IMR-90 (cell line): ENCODE data around the gene SYTL1. TPM values are rescaled to one million over a fixed set of nuclear protein-coding genes. Genes with fewer than 3 reads are reported as not detected.

Experiments
- ATAC-seq: fragments of 200-7000 bp; cut with Tn5 transposase; 2 replicates; pipeline ENCODE4 v1.9.1; 2020; ENCODE audit warnings: low read depth, mild to moderate bottlenecking, moderate library complexity
- BruUV-seq: library from RNA; stranded (reverse); fragments of 400-500 nt; replicated peaks from 2 replicates; lab custom pipeline; 2021; lab: Mats Ljungman, UMichigan
- CTCF ChIA-PET: fragments of 300-600 bp; formaldehyde crosslinking; extraction: SDS; loops from one replicate; lab custom pipeline; 2021; ENCODE audit warnings: antibody characterized with exemption; lab: Yijun Ruan, JAX
- POLR2A ChIA-PET: fragments of 300-600 bp; sonication (Branson Sonifier 250); formaldehyde crosslinking; loops from one replicate; lab custom pipeline; 2022; ENCODE audit warnings: antibody characterized with exemption; ENCODE audit not compliant: unreplicated experiment; lab: Charles Lee
- DNase-seq: peaks from one replicate; pipeline ENCODE4 v3.0.0; 2013
- H2AFZ ChIP-seq: replicated peaks from 2 replicates; pipeline ENCODE3; 2013; ENCODE audit warnings: low read length, mild to moderate bottlenecking; ENCODE audit not compliant: poor library complexity
- H2AK5ac ChIP-seq: 2 replicates; pipeline ENCODE4 v1.6.1; 2013; ENCODE audit warnings: low read depth, low read length, inconsistent platforms
- H2AK9ac ChIP-seq: replicated peaks from 2 replicates; pipeline ENCODE3; 2013; ENCODE audit warnings: mild to moderate bottlenecking, low read depth, low read length, moderate library complexity; ENCODE audit not compliant: poor library complexity
- H2BK120ac ChIP-seq: 2 replicates; pipeline ENCODE4 v1.6.1; 2013; ENCODE audit warnings: low read depth, low read length, inconsistent platforms
- H2BK15ac ChIP-seq: 3 replicates; pipeline ENCODE4 v1.6.1; 2013; ENCODE audit warnings: low read depth, low read length, inconsistent platforms
- H2BK20ac ChIP-seq: 2 replicates; pipeline ENCODE4 v1.6.1; 2013; ENCODE audit warnings: low read depth, mild to moderate bottlenecking, inconsistent platforms, low read length, moderate library complexity
- H2BK5ac ChIP-seq: 2 replicates; pipeline ENCODE4 v1.6.1; 2013; ENCODE audit warnings: mild to moderate bottlenecking, low read depth, low read length, inconsistent platforms; ENCODE audit not compliant: poor library complexity, severe bottlenecking
- H3K14ac ChIP-seq: replicated peaks from 2 replicates; pipeline ENCODE4 v1.6.1; 2013; ENCODE audit warnings: low read depth, low read length, inconsistent platforms
- H3K18ac ChIP-seq: 2 replicates; pipeline ENCODE4 v1.6.1; 2013; ENCODE audit warnings: low read depth, low read length, control low read depth
- H3K23ac ChIP-seq: 2 replicates; pipeline ENCODE4 v1.6.1; 2013; ENCODE audit warnings: low read depth, low read length, inconsistent platforms
- H3K27ac ChIP-seq: 2 replicates; pipeline ENCODE4 v1.5.1; 2013; ENCODE audit warnings: mild to moderate bottlenecking, control low read depth, low read length; ENCODE audit not compliant: insufficient read depth
- H3K27me3 ChIP-seq: 2 replicates; pipeline ENCODE4 v1.6.1; 2013; ENCODE audit warnings: low read length; ENCODE audit not compliant: control insufficient read depth, insufficient read depth
- H3K36me3 ChIP-seq: 2 replicates; pipeline ENCODE4 v1.6.1; 2013; ENCODE audit warnings: low read length, mixed read lengths; ENCODE audit not compliant: control insufficient read depth, insufficient read depth
- H3K4ac ChIP-seq: 2 replicates; pipeline ENCODE4 v1.6.1; 2013; ENCODE audit warnings: low read depth, low read length, inconsistent platforms
- H3K4me1 ChIP-seq: 2 replicates; pipeline ENCODE4 v1.6.1; 2013; ENCODE audit warnings: low read length, mixed read lengths; ENCODE audit not compliant: control insufficient read depth, insufficient read depth
- H3K4me2 ChIP-seq: 2 replicates; pipeline ENCODE4 v1.6.1; 2013; ENCODE audit warnings: low read depth, mild to moderate bottlenecking, control low read depth, low read length, moderate library complexity
- H3K4me3 ChIP-seq: 2 replicates; pipeline ENCODE4 v1.5.1; 2013; ENCODE audit warnings: low read depth, mild to moderate bottlenecking, control low read depth, low read length, moderate library complexity; ENCODE audit not compliant: insufficient read depth
- H3K56ac ChIP-seq: 2 replicates; pipeline ENCODE4 v1.6.1; 2013; ENCODE audit warnings: low read length, inconsistent platforms; ENCODE audit not compliant: insufficient read depth; ENCODE audit errors: extremely low read depth
- H3K79me1 ChIP-seq, 2 experiments: 2 replicates each; pipeline ENCODE4 v1.6.1; 2013; ENCODE audit warnings: low read length in 2 of 2, inconsistent platforms in 1 of 2, low read depth in 1 of 2
- H3K9ac ChIP-seq: 2 replicates; pipeline ENCODE4 v1.6.1; 2013; ENCODE audit warnings: low read depth, low read length, control low read depth
- H3K9me1 ChIP-seq: 2 replicates; pipeline ENCODE4 v1.6.1; 2013; ENCODE audit warnings: low read length, inconsistent platforms; ENCODE audit not compliant: insufficient read depth
- H3K9me3 ChIP-seq: 2 replicates; pipeline ENCODE4 v1.6.1; 2013; ENCODE audit warnings: low read length; ENCODE audit not compliant: control insufficient read depth, insufficient read depth
- H4K20me1 ChIP-seq: 2 replicates; pipeline ENCODE4 v1.6.1; 2013; ENCODE audit warnings: low read length, inconsistent platforms; ENCODE audit not compliant: insufficient read depth
- H4K5ac ChIP-seq: 2 replicates; pipeline ENCODE4 v1.6.1; 2013; ENCODE audit warnings: mild to moderate bottlenecking, low read depth, low read length, control low read depth
- H4K8ac ChIP-seq, 2 experiments: 2 replicates each; pipeline ENCODE4 v1.6.1; 2013; ENCODE audit warnings: low read depth in 2 of 2, low read length in 2 of 2, control low read depth in 1 of 2, inconsistent platforms in 1 of 2
- H4K91ac ChIP-seq: 2 replicates; pipeline ENCODE4 v1.6.1; 2013; ENCODE audit warnings: low read depth, low read length, inconsistent platforms; ENCODE audit not compliant: insufficient read depth
- CHD1 ChIP-seq: IDR thresholded peaks from 2 replicates; pipeline ENCODE4 v1.6.1; 2012; ENCODE audit warnings: low read depth, low read length, improper control_type of control experiment
- CTCF ChIP-seq: conservative IDR thresholded peaks from 2 replicates; pipeline ENCODE4 v1.5.1; 2012; ENCODE audit warnings: mild to moderate bottlenecking, low read depth, low read length, improper control_type of control experiment
- FOS ChIP-seq: fragments of 150-350 bp; IDR thresholded peaks from 2 replicates; pipeline ENCODE4 v1.6.1; 2016; ENCODE audit warnings: low read depth, low read length
- MAFK ChIP-seq: IDR thresholded peaks from 2 replicates; pipeline ENCODE4 v1.6.1; 2012; ENCODE audit warnings: low read depth, low read length, improper control_type of control experiment
- MAZ ChIP-seq: IDR thresholded peaks from 2 replicates; pipeline ENCODE4 v1.6.1; 2012; ENCODE audit warnings: low read depth, mild to moderate bottlenecking, low read length, improper control_type of control experiment, moderate library complexity, borderline replicate concordance
- MXI1 ChIP-seq: IDR thresholded peaks from 2 replicates; pipeline ENCODE4 v1.6.1; 2012; ENCODE audit warnings: low read depth, mild to moderate bottlenecking, low read length, moderate library complexity, borderline replicate concordance
- RAD21 ChIP-seq: IDR thresholded peaks from 2 replicates; pipeline ENCODE4 v1.6.1; 2012; ENCODE audit warnings: low read length, improper control_type of control experiment
- RCOR1 ChIP-seq: IDR thresholded peaks from 2 replicates; pipeline ENCODE4 v1.6.1; 2012; ENCODE audit warnings: mild to moderate bottlenecking, low read length, improper control_type of control experiment; ENCODE audit not compliant: insufficient replicate concordance
- SMC3 ChIP-seq: fragments of 150-350 bp; IDR thresholded peaks from 2 replicates; pipeline ENCODE4 v1.6.1; 2016; ENCODE audit warnings: low read depth, mild to moderate bottlenecking, antibody characterized with exemption, low read length, moderate library complexity
- USF2 ChIP-seq: fragments of 150-350 bp; IDR thresholded peaks from 2 replicates; pipeline ENCODE4 v1.6.1; 2017; ENCODE audit warnings: mild to moderate bottlenecking, antibody characterized with exemption, low read length, low read depth
- WGBS, 2 experiments: methylation state at CpG; one replicate each; pipeline versions ENCODE4 v1.1.5 to v1.1.7; 2013; ENCODE audit warnings: missing lambda C conversion rate in 2 of 2; ENCODE audit not compliant: insufficient read length in 1 of 2; ENCODE audit errors: extremely low coverage in 2 of 2; 5-methylcytosine and 5-hydroxymethylcytosine counted together
- dilution Hi-C: fragments of 300-500 bp; cut with HindIII; formaldehyde crosslinking; loops from one replicate; pipeline ENCODE4 v1.14.3; 2018; ENCODE audit warnings: low sequenced_read_pairs; ENCODE audit not compliant: unreplicated experiment
- in situ Hi-C: fragments of 300-500 bp; cut with MboI; formaldehyde crosslinking; loops from 3 replicates; pipeline ENCODE4 v1.14.3; 2019; ENCODE audit warnings: low sequenced_read_pairs, inconsistent platforms, mixed read lengths
- intact Hi-C: fragments of 100-400 bp; cut with micrococcal nuclease; formaldehyde crosslinking; loops from 2 replicates; pipeline ENCODE4 v1.10.0; 2022
- polyA plus RNA-seq, 3 experiments: library from polyadenylated mRNA; depleted of rRNA; stranded (reverse); fragments of >200 nt; gene quantifications; 2 replicates each; pipeline ENCODE4 v1.2.3, GENCODE V29; 2012; ENCODE audit warnings: low replicate concordance in 1 of 3
- total RNA-seq: library from RNA; depleted of rRNA; stranded (reverse); fragments of >200 nt; gene quantifications from 2 replicates; pipeline ENCODE4 v1.2.3, GENCODE V29; 2012

SYTL1 gene
- total and polyA plus RNA-seq, 2 of the 4 experiments (the other 2 are of a cell fraction): 0.18 to 1.0 TPM

GRCh38 chr1:27306071-27306470 is 35.8 kb upstream of the SYTL1 start:
- Histone ChIP-seq H3K9ac (no peak overlapping the region), H3K4me3 (no peak overlapping the region), H2BK5ac (no peak overlapping the region), H2AK5ac (no peak overlapping the region), H2AK9ac (peak overlapping the region; percentile 38), H3K56ac (no peak overlapping the region), H3K9me3 (no peaks in the 10 kb centered on the region), H3K4me1 (peaks cover 7% of the 10 kb centered on the region), H2BK20ac (no peak overlapping the region), H3K9me1 (no peaks in the 10 kb centered on the region), H3K18ac (no peak overlapping the region), H3K27me3 (no peaks in the 10 kb centered on the region), H3K23ac (no peak overlapping the region), H3K36me3 (peaks cover 6% of the 10 kb centered on the region; the same call in 1 of the 2 replicates), H3K27ac (no peak overlapping the region), H2BK120ac (no peak overlapping the region), H3K79me1 (peaks cover 0 to 10% of the 10 kb centered on the region in 2 experiments; a peak in 2 of 4 replicates), H4K8ac (no peak overlapping the region), H3K14ac (no peak overlapping the region), H2AFZ (no peak overlapping the region), H2BK15ac (no peak overlapping the region), H4K91ac (no peak overlapping the region), H3K4me2 (no peak overlapping the region), H4K20me1 (no peaks in the 10 kb centered on the region), H4K5ac (no peak overlapping the region), H3K4ac (no peak overlapping the region)
- DNase-seq (no peak), ATAC-seq (no peak)
- BruUV-seq: no TSS peak
- TF ChIP-seq MAFK (no peak), RCOR1 (no peak), USF2 (no peak), MAZ (no peak), MXI1 (no peak), SMC3 (no peak), RAD21 (no peak), CHD1 (no peak), CTCF (no peak), FOS (no peak)
- intact Hi-C loops (no loop called here), in situ Hi-C loops (no loop called here), dilution Hi-C loops (no loop called here)
- ChIA-PET CTCF (no interaction called here), POLR2A (no interaction called here)
- 87% methylated on average over 8 of the region's 11 CpGs; no CpG with 5 or more reads in 1 of the 2 experiments for WGBS, 2 experiments
